Stimulated activated CD8-positive, alpha-beta memory T cell treated with anti-CD3 and anti-CD28 coated beads, Interleukin-7, amount 100 ng/mL, for 4 hours (primary cell): ENCODE measurements around the gene IGFBP4.
A peak's percentile ranks its signal among the peaks of the same experiment; 100 is the strongest.
"Not testable (repeated sequence)": the region's sequence is repeated elsewhere in the genome, so short reads cannot be mapped to it uniquely, and the experiment has no call there.

ENCODE experiments used
- DNase-seq, 2 donors: peaks; one replicate each; pipeline ENCODE4 v3.0.0-alpha.2; 2020; ENCODE audit warnings: low read depth in 2 of 2

The IGFBP4 gene

DNA sequence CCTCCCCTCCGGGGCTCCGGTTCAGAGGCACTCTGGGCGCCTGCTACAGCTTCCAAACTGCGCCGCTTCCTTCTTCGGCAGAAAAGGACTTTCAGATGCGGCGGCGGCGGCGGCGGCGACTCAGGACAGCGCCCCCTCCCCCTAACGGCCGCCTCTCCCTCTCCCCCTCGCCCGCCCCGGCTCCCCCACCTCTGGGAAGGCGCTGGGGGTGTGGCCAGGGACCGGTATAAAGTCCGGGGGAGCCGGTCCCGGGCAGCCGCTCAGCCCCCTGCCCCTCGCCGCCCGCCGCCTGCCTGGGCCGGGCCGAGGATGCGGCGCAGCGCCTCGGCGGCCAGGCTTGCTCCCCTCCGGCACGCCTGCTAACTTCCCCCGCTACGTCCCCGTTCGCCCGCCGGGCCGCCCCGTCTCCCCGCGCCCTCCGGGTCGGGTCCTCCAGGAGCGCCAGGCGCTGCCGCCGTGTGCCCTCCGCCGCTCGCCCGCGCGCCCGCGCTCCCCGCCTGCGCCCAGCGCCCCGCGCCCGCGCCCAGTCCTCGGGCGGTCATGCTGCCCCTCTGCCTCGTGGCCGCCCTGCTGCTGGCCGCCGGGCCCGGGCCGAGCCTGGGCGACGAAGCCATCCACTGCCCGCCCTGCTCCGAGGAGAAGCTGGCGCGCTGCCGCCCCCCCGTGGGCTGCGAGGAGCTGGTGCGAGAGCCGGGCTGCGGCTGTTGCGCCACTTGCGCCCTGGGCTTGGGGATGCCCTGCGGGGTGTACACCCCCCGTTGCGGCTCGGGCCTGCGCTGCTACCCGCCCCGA lies at the start of gene IGFBP4:
Gene IGFBP4 (plus strand): TSS at position 255 of the 792 bp plus-strand sequence. CDS start 286 bp downstream, at position 541.
- DNase-seq = peak; percentile 10 to 61

DNA sequence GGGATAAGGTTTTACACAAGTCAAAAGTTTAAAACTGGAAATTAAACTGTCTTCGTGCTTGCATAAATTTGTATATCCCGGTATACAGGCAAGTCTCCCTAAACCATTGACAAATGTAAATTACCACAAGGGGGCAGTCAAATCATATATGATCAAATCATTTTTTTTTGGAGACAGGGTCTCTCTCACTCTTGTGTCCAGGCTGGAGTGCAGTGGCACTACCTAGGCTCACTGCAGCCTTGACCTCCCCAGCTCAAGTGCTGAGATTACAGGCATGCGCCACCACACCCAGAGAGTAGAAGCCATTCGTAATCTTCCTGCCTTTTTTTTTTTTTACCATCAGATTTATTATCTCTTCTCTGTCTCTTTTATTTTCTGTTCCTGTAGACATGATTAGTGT lies 44.1 kb upstream of the IGFBP4 start:
- no peak for DNase-seq

DNA sequence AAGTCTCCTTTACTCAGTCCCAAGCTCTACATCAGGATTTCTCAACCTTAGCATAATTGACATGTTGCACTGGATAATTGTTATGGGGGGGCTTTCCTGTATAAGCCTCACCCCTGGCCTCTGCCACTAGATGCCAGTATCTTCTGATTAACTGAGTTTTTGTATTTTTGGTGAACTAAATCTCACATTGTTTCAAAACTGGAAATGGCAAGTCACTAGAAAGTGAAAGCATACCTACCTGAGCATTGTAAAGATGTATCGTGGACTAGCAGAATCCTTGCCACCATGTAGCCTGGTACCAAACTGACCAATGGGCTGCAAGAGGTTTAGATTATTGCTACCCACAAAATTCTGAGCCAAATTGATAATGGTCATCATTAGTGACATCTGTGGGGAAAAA lies 40.6 kb upstream of the IGFBP4 start:
- no peak for DNase-seq

DNA sequence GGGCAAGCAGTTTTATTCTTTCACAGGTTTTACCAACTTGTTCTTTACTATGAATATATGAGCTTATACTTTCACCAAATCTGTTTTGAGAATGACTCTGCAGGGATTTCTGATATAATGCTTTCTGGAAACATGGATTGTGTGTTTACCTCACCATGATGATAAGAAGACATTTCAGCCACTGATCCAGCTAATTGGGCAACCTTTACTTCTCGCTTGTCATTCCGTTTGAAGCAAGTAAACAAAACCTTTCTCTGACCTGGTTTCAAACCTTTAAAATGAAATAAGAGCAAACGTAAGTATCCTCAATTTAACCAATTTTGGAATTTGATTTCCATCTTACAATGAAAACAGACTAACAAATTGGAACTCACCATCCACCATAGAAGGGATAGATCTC lies 39.2 kb upstream of the IGFBP4 start:
- no peak for DNase-seq

DNA sequence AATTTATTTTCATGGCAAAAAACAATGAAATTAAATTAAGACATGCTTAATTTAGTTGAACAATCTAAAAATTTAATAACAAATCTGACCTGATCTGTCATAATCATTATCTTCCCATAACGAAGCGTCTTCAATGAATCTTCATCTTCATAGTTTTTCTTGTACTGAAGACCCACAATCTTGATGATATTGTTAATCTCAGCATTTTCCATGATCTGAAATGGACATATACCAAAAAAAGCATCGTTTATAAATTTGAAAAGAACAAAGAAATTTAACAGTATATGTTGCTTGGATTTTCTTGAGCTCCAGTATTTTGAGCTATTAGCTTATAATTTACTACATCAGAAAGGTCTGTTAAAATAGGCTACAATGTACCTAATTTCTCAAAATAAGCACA lies 35.8 kb upstream of the IGFBP4 start:
- no peak for DNase-seq

DNA sequence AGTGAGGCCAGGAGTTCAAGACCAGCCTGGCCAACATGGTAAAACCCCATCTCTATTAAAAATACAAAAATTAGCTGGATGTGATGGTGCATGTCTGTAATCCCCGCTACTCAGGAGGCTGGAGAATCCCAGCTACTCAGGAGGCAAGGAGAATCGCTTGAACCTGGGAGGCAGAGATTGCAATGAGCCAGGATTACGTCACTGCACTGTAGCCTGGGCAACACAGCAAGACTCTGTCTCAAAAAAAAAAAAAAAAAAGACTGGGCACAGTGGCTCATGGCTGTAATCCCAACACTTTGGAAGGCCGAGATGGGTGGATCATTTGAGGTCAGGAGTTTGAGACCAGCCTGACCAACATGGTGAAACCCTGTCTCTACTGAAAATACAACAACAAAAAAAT lies 33.7 kb upstream of the IGFBP4 start:
- DNase-seq = not testable (repeated sequence)

DNA sequence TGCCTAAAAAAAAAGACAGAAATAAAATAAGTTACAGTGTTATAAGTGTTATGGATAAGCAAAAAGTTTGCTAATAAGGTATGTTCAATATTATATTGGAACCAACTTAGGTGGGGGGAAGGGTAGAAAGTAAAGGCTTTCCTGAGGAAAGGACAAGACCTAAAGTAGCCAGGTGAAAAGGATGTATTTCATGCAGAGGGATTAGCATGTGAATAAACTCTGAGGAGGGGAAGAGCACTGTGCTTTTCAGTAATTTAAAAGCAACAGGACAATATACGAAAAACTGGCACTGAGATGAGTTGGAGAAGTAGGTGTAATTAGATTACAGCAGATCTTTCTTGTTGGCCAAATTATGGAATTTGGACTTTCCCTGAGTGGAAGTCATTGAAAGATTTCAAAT lies 33.2 kb upstream of the IGFBP4 start:
- DNase-seq = no peak

DNA sequence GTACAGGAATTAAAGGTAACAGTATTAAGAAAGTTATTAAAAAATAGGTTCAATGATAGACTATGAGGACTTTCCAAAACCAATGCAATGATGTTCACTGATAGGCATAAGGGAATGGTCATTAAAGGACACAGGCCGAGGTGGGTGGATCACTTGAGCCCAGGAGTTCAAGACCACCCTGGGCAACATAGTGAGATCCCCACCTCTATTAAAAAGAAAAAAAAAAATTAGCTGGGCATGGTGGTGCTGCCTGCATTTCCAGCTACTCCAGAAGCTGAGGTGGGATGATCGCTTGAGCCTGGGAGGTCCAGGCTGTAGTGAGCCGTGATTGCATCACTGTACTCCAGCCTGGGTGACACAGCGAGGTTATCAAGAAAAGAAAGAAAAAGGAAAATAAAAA lies 31.4 kb upstream of the IGFBP4 start:
- DNase-seq = no peak

DNA sequence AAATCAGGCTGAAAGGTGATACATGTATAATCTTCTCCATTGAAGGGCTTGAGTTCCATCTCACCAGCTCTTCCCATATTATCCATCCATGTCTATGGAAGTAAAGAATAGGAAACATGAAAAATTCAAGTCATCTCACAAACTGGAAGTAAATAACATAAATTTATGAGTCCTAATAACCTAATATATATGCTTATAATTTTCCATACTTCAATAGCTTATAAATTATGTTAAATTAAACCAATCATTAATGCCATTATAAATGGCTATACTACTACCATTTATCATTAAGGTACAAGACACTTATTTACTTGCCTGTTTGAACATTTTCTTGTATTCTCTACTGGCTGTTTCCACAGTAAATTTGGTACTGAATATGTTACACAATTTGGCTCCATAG lies 30.4 kb upstream of the IGFBP4 start:
- DNase-seq = no peak

DNA sequence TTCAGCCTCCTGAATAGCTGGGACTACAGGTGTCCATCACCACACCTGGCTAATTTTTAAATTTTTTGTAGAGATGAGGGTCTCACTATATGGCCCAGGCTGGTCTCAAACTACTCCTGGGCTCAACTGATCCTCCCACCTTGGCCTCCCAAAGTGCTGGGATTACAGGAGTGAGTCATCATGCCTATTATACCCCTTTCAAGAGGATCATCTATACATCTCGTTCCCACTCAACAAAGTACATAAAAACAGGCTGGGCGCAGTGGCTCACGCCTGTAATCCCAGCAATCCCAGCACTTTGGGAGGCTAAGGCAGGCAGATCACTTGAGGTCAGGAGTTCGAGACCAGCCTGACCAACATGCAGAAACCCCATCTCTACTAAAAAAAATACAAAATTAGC lies 28.9 kb upstream of the IGFBP4 start:
- DNase-seq = not testable (repeated sequence)

DNA sequence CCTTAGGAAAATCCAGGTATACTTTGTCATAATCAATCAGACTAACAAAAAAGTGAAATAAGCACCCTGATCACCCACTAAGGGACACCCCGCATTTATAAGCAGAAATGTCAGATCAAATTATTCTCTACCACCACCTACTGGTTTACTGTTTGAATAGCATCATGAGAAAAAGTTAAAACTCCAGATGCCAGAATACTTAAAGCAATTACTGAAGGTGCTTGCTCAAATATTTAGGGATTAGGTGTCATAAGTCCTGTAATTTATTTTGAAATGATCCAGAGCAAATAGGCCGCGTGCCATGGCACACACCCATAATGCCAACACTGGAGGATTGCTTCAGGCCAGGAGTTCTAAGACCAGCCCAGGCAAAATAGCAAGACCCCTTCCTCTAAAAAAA lies 27.9 kb upstream of the IGFBP4 start:
- DNase-seq = no peak

DNA sequence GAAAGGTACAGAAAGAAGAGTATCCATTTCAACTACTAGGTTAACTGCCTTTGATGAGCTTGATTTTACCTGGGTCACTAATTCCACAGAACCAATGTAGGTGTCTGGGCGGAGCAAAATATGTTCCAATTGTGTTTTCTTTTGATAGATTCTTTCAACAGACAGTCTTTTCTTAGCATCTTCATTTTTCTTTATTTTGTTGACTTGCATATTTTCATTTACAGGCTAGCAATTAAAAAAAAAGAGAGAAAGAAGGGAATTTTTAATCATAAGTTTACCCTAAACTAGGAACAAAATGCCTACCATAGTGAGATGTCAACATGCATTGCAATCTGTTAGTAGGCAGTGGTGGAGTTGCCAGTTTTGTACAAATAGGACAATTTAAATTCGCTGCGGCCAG lies 26.6 kb upstream of the IGFBP4 start:
- DNase-seq = no peak

DNA sequence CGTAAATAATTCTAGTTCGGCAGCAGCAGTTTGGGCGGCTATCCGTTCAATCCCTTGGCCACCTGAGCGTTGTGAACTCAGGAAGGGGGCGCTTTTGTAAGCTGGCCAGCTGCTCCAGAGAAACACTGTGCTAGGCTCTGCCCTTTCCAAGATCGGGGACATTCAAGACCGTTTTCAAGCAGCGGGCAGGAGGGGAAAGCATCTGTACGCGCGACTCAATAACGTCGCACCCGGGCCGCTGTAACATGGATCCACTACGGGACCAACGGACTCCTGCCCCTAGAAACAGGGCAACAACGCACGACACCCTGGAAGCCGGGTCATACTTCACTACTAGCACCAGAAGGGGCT lies 26.0 kb upstream of the IGFBP4 start:
- DNase-seq = no peak

DNA sequence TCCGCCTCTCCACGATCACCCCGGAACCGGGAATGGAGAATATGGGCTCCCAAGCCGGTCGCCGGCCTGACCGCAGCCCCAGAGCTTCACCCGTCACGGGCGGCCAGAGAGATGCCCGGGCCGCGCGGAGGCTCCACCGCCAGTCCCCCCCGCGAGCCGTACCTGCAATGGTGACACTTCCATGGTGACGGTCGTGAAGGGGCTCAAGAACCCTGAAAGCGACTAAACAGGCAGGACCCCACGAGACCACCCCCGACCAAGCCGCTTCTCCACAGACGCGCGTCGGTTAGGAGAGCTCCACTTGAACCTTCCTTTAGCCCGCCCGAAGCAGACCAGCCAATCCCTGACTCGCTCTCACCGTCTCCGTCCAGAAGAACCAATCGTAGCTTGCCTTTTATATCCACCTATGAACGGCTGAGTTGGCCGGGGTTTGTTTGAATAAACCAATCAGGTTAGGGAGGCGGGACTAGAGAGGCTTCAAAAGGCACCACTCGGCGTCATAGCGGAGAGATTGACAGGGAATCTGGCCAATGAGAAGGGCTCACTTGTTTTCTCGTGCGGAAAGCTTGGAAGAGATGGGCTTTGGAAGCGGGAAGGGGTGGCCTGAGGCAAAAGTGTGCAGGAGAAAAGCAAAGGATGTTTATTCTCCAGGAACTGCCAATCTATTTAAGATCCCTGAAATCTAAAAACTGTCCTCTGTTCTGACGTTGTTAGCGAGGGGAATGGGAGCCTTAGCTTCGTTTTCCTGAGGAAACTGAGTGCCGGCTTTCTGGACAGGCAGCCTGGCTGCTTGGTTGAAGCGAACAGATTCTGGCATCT lies 25.4 kb upstream of the IGFBP4 start, which contains the start of gene TOP2A:
Gene TOP2A (minus strand): TSS at position 288 of the 819 bp plus-strand sequence. CDS start 105 bp downstream, at position 183.
- DNase-seq = peak; percentile 79 to 95

DNA sequence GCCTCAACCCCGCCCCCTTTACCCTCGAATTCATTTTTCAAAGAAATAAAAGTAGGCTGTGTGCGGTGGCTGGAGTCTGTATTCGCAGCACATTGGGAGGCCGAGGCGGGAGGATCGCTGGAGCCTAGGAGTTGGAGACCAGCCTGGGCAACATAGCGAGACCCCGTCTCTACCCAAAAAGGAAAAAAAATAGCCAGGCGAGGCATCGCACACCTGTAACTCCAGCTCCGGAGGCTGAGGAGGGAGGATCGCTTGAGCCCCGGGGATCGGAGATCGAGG lies 24.9 kb upstream of the IGFBP4 start:
- no peak for DNase-seq

DNA sequence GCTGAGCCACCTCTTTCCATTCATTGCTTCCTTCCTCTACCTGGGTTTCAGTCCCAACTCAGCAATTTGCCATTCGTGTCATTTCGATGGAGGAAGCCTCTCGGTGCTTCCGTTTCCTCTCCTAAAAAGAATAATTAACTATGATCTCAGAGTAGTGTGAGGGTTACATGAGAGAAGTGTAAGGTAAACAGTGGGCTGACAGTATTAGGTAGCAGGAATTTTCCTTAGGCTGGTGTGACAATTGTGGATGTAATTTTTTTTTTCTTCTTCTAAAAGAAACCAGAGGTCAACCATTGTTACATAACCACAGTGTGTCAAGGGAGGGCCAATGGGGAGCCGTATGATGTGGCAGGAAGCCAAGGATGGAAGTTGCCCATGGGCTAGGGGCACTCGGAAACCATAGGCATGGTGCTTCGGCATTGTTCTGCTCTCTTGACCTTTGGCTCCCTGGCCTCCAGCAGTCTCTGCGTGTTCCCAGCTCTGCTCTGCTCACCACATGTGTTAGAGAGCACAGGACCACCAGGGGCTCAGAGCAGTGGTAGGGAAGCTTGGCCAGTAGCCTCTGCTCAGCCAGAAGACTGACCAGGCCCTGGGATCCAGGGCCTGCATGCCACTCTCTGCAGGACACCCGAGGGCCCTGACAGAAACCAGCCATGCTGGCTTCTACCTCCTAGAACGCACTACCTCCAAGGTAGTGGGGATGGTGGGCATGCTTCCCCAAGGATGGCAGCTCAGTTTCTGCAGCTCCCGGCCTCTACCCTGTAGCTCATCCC lies 23.5 kb upstream of the IGFBP4 start:
- DNase-seq = no peak

DNA sequence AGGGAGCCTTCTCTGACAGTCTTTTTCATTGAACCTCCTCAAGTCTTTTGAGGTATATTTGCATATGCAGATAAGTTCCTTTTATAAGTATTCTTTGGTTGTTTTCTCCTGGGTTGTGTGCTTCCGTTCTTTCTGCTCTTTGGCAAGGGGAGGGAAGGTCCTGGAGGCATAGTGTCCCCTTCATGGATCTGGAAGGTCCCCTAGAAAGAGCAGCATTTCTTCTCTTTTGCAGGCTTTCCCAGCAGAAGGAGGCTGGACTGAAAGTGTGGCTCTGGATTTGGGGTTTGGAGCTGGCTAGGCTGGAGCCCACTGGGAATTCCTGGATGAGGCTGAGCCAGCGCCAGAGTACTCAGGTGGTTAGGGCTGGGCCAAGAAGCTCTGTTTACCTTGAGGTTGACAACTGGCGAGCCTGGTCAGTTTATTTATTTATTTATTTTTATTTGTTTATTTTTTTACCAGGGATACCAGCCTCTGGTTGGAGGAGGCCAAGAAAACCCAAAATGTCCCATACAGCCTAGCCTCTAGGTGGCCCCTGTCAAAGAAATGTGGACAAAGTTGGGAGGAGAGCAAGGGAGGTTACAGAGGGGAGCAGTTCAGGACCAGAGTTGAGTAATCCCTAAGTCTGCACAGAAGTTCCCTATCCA lies 20.1 kb upstream of the IGFBP4 start:
- no peak for DNase-seq

DNA sequence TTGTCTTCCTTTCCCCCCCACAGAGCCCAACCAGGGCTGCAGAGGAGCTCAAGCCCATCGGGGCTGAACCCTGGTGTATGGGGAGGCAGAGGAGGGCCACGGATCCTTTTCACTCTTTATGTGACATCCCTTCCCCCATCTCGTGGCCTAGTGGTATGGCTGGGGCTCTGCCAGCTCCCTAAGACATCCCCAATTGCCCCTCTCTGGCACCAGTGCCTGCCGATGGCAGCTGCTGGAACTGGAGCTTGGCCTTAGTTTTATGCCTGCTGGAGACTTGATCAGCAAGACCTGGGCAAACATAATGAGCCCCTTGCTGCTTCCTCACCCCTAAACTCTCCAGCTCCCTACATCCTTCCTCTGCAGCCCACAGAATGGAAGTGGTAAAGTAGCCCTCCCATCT lies 17.5 kb upstream of the IGFBP4 start:
- no peak for DNase-seq

DNA sequence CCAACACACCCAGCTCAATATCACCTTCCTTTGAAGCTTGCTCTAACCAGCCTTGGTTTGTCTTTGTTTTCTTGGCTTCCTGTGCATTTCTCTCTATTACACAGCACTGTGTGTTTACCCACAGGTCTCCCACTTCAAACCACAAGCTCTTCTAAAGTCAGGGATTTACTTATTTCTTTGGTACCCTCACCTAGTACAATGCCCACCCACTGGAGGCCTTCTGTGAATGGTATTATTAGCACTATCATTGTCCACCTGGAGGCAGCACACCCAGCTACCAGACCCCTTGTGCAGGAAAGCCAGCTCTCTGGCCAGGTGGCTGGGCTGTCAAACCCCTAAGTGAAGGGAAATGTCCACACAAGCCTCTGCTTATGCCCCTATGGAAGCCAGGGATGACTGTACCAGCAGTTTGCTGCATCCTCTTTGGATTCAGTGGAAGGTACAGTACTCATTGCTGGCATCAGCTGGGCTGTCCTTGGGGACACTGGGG lies 16.2 kb upstream of the IGFBP4 start:
- DNase-seq = no peak

DNA sequence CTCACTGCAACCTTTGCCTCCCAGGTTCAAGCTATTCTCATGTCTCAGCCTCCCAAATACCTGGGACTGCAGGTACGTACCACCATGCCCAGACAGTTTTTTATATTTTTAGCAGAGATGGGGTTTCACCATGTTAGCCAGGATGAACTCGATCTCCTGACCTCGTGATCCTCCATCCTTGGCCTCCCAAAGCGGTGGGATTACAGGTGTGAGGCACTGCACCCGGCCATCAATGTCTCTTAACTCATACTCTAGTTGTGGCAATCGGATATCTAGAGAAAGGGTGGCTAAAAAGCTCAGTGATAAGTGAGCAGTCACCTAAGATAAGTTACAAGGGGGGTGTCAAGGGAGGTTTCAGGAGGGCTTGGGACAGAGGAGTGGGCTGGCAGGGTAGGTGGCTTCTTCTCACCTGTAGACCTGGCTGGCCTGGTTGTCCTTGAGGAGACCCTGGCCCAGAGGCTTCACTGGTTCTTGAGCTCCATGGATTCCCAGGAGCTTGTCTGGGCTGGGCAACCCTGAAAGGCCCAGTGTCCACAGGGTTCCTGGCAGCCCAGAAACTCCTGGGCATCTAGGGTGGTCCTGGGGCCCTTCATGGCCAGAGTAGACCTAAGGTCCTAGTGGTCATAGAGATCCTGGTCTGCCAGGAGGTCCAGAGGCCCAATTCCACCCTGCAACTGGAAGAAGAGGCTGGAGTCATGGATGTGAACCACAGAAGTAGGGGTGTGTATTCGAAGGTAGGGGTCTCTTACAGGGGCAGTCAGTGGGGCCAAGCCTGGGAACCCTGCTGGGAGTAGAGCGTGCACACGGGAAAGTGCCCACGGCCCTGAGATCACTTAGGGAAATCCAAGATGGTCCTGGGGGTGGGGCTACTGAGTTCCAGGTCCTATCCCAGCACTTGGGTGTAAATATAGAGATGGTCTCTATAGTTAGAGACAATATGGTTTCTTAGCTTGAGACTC lies 12.7 kb upstream of the IGFBP4 start:
- DNase-seq = no peak

DNA sequence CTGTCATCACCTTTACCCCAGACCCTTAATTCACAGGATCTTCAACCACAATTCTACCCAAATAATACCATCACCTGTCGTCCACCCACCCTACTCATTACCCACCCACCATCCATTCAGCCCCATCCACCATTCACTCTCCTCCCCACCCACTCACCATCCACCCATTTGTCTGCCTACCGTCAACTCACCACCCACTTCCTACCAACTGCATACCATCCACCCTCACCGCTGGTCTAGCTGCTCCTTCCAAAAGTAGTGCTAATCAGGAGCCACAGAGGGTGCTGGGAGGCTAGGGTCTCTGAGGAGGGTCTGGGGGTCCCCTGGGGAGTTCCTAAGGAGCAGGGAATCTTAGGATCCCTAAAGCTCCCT lies 12.0 kb upstream of the IGFBP4 start:
- DNase-seq = no peak
